HG03439 (cell line): Measurements from ENCODE around the gene SBNO2.
A peak's percentile ranks its signal among the peaks of the same experiment; 100 is the strongest.

ENCODE experiments used
- ATAC-seq: cut with Tn5 transposase; IDR thresholded peaks from one replicate; pipeline ENCODE4 v1.9.1; 2021; ENCODE audit warnings: mild to moderate bottlenecking, moderate library complexity; ENCODE audit not compliant: unreplicated experiment

The SBNO2 gene, protein sequence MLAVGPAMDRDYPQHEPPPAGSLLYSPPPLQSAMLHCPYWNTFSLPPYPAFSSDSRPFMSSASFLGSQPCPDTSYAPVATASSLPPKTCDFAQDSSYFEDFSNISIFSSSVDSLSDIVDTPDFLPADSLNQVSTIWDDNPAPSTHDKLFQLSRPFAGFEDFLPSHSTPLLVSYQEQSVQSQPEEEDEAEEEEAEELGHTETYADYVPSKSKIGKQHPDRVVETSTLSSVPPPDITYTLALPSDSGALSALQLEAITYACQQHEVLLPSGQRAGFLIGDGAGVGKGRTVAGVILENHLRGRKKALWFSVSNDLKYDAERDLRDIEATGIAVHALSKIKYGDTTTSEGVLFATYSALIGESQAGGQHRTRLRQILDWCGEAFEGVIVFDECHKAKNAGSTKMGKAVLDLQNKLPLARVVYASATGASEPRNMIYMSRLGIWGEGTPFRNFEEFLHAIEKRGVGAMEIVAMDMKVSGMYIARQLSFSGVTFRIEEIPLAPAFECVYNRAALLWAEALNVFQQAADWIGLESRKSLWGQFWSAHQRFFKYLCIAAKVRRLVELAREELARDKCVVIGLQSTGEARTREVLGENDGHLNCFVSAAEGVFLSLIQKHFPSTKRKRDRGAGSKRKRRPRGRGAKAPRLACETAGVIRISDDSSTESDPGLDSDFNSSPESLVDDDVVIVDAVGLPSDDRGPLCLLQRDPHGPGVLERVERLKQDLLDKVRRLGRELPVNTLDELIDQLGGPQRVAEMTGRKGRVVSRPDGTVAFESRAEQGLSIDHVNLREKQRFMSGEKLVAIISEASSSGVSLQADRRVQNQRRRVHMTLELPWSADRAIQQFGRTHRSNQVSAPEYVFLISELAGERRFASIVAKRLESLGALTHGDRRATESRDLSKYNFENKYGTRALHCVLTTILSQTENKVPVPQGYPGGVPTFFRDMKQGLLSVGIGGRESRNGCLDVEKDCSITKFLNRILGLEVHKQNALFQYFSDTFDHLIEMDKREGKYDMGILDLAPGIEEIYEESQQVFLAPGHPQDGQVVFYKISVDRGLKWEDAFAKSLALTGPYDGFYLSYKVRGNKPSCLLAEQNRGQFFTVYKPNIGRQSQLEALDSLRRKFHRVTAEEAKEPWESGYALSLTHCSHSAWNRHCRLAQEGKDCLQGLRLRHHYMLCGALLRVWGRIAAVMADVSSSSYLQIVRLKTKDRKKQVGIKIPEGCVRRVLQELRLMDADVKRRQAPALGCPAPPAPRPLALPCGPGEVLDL (N-terminal part only)

DNA sequence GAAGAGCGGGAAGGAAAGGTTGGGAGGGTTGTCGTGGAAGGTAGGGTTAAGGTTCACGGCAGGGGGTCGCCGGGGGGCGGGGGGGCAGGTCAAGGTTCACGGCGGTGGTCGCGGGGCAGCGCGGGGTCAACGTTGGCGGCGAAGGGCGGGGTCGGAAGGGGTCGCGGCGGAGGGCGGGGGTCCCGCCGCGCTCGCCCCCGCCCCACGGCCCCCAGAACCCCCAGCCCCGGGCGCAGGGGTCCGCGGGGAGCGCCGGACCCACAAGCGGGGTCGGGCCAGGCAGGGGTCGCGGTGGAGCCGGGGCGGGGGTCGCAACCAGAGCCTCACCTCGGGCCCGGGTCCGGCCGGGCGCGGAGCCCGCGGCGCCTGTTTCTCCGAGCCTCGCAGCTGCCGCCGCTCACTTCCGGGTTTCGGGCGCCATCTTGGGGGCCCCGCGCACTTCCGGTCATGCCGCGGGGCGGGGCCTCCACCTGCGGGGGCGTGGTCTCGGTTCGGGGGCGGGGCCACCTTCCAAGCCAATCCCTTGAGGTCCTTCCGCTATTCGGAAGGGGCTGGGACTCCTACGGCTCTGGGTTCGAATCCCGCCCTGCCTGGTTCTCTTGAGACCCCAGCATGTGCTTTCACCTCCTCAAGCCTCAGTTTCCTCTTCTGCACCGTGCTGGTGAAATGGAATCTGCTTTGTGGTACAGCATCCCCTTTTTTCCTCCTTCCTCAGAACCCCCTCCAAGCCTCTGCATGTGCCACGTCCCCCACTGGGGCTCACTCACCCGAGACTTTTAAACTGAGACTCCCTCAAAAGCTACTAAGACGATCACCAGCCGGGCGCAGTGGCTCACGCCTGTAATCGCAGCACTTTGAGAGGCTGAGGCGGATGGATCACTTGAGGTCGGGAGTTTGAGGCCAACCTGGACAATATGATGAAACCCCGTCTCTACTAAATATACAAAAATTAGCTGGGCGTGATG is at the start of gene SBNO2:
SBNO2 (minus strand) TSS at position 424 of the 965 bp plus-strand sequence. CDS start 19,992 bp downstream, outside the sequence.
- ATAC-seq = peak; percentile 62

DNA sequence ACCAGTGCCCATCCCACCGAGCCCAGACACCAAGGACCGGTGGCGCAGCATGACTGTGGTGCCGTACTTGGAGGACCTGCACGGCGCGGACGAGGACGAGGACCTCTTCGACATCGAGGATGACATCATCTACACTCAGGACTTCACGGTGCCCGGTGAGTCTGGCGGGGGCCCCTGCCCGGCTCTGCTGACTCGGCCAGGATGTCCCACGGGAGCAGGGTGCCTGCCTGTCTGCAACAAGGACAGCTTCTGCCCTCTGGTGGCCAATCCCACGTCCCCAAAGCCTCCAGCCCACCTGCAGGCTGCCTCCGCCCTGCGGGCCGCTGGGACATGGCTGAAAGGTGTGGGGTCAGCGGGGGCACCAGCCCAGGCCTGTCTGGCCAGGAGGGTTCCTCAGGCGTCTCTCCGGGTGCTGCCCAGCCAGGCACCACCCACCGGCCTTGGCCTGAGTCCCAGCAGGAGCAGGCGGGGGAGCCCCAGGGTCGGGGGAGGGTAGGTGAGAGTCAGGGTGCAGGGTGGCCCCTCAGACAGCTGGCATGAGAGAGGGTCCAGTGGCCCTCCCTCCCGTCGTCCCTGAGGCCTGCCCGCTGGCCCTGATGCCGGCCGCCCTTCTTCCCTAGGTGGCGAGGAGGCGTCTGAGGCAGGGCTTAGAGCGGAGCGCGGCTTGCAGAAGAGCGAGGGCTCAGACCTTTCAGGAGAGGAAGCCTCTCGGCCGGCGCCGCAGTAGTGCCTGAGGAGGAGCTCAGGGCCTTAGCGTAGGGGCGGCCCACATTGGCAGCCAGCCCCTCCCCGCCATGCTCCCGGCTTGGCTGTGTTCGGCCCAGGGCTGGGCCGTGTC is 49.2 kb upstream of the SBNO2 start:
- no peak for ATAC-seq

DNA sequence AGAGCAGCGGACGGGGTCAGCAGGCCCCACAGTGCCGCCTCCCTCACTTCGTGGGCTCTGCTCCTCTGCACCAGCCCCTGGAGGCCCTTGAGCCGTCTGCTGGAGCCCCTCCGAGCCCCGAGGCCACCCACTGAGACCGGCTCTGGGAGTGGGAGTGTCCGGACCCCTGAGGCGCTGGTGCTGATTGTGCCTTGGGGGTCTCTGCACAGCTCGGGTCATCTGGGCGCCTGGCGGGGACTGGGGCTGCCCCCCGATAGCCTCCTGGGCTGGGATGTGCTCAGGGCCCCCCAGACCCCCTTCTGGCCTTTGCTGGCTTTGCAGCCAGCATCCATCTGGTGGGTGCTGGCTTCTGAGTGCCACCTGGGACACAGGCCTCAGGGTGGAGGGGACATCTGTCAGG is 48.3 kb upstream of the SBNO2 start:
- ATAC-seq = no peak

DNA sequence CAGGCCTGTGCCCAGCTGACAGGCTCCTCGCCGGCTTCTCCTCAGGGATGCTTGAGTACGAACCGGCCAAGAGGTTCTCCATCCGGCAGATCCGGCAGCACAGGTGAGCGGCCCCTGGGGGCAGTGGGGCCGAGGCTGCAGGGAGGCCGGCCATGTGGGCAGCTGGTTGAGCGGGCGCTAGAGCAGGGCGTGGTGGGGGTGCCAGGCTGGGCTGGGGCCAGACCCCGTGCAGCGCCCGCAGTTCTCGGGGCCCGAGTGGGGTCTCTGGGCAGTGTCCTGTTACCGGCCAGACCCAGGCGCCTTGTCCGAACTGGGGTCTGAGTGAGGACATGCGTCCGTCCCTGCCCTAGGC is 47.8 kb upstream of the SBNO2 start:
- no peak for ATAC-seq

DNA sequence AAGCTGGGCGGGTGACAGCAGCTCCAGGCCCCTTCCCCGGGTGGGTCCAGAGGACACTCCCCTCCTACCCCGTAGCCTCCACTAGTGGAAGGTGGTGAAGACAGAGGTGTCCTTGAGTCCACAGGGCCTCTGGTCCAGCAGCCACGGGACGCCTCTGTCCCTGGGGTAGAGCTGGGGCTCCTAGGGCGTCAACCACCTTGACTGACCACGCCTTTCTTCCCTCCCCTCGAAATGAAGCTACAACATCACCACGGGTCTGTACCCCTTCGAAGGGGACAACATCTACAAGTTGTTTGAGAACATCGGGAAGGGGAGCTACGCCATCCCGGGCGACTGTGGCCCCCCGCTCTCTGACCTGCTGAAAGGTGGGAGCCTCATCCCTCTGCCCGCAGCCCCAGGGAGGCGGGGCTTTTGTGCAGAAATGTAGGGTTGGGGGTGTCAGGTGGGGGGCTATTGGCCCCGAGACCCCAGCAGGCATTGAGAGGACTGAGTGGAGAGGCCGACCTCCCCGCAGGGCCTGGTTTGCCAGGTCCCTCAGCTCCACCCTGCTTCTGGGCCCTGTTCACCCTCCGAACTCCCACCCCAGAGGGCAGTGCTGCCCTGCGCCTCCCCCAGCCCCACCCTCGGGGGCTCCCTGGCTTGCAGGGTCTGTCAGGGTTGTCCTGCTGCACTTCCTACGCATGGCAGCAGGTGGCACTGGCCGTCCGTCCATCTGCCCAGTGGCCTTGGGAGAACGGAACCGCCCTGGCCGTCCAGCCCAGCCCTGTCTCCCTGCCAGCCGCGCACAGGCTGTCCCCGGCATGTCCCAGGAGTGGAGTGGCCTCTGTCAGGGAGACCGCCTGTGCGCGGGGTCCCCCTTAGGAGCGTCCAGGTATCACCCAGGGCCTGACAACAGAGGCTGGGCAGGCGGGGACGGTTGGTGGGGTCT is 47.2 kb upstream of the SBNO2 start:
- ATAC-seq = no peak

DNA sequence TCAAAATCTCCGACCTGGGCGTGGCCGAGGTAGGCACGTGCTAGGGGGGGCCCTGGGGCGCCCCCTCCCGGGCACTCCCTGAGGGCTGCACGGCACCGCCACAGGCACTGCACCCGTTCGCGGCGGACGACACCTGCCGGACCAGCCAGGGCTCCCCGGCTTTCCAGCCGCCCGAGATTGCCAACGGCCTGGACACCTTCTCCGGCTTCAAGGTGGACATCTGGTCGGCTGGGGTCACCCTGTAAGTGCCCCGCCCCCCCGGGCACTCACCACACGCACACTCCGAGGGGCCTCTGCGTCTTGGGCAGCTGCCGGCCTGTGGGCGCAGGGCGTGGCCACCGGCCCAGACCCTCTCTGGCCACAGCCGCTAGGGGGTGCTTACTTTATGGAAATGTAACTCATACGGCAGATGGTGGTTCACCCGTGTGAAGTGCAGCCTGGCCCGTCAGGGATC is 46.4 kb upstream of the SBNO2 start:
- no peak for ATAC-seq

DNA sequence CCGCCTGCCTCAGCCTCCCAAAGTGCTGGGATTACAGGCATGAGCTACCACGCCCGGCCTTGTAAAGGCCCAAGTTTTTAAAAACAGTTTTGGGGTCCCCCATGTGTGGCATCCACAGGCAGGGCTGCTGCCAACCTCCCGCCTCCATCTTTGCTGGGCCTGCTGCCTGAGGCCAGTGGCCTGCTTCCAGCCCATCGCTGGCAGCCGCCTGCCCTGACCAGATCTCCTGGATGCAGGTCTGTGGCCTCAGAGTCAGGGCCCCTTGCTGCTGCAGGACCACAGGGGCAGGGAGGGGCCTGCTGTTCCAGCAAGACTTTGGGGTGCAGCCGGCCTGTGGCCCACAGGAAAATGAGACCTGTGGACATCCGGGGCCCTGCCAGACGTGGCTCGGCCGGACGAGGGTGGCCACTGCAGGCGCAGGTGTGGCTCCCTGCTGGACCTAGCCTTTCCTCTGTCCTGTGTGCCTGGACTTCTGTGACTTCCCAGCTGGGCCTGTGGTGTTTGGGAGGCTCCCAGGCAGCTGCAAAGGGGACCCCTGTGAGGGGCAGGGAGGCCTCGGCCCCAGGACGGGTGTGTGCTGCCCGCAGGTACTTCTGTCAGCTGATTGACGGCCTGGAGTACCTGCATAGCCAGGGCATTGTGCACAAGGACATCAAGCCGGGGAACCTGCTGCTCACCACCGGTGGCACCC is 45.9 kb upstream of the SBNO2 start:
- no peak for ATAC-seq

DNA sequence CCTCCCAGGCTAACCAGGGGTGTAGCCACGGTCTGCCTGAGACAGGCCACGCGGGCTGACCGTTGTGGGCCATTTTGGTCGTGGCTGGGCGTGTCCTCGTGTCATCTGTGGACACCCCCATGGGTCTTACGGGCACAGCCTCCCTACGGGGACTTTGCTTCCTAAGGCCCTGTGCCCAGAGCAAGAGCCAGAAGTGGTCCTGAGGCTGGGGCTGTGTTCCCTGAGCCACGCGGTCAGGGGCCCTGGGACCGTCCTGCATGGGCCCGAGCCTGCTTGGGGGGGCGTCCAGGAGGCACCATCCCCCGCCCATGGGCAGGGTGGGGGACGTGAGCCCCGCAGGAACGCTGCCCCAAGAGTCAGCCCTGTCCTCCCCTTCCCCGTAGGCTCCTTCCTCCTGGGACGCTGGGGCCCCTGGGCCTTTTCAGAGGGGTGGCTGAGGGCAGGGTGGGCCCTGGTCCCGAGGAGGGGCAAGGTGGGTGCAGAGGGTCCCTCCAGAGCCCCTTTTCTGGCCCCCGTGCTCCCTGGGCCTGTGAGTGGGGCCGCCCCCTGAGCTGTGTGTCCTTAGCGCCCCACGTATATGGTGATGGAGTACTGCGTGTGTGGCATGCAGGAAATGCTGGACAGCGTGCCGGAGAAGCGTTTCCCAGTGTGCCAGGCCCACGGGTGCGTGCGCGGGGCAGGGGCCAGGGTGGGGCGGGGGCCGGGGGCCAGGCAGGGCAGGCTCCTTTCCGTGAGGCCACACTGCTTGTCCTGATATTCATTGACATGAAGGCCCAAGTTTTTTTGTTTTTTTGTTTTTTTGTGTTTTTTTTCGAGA is 44.9 kb upstream of the SBNO2 start:
- ATAC-seq = no peak

DNA sequence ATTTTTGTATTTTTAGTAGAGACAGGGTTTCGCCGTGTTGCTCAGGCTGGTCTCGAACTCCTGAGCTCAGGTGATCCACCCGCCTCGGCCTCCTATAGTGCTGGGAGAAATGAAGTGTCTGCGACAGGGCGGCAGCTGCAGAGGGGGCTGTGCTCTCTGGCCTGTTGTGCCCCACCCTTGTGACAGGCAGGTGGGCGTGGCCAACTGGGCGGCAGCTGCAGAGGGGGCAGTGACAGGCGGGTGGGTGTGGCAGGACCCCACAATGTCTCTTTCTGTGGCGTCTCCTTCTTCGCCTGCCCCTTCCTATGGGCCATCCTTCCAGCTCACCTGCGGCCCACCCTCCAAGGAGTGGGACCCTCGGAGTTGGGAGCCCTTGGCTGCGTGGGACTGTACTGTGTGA is 43.3 kb upstream of the SBNO2 start:
- no peak for ATAC-seq

DNA sequence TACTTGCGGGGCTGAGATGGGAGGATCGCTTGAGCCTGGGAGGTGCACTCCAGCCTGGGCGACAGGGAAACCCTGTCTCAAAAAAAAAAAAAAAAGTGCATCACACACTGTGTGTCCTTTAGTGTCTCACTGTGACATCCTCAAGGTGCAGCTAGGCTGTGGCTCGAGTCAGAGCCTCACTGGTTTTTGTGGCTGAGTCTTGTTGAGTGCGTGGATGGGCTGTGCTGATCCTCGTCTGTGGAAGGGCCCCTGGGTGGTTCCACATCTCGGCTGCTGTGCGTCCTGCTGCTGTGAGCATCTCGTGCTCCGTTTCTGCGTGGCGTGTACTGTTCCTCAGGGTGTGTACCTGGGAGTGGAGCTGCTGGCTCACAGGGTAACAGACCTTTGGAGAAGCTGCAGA is 42.7 kb upstream of the SBNO2 start:
- no peak for ATAC-seq

DNA sequence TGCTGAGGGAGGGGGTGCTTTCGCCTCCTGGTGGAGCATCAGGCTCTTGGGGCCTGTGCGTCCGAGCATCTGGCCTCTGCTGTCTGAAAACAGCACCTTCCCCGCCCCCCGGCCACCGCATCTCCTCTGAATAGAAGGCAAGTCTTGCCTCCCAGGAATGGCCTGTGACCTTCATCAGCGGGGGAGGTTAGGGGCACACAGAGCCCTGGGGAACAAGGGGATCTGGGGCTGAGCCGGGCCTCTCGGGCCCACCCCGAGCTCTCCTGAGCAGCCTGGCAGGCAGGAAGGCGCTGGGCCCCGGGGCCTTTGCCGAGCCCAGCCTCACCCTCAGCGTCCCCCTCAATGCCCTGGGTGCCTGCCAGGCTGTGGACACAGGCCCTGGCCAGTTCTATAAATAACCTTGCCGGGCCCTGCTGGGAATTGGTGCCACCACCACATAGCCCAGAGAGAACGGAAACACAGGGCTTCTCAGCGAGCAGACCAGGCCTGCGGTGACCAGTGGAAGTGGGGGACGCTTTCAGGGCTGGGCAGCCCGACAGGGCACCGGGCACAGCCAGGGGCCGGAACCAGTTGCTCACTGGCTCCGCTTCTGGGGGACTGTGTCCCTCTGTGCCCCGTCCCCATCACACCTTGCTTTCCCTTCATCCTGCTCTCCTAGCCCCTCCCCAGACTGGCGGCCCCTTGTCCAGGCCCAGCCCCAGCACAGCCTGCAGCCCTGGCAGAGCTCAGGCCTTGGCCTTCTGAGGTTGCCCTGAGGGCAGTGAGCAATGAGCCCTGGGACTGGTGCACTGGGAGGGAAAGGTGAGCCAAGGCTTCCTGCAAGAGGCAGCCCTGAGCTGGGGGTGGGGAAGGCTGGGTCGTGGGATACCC is 41.0 kb upstream of the SBNO2 start:
- ATAC-seq = no peak

DNA sequence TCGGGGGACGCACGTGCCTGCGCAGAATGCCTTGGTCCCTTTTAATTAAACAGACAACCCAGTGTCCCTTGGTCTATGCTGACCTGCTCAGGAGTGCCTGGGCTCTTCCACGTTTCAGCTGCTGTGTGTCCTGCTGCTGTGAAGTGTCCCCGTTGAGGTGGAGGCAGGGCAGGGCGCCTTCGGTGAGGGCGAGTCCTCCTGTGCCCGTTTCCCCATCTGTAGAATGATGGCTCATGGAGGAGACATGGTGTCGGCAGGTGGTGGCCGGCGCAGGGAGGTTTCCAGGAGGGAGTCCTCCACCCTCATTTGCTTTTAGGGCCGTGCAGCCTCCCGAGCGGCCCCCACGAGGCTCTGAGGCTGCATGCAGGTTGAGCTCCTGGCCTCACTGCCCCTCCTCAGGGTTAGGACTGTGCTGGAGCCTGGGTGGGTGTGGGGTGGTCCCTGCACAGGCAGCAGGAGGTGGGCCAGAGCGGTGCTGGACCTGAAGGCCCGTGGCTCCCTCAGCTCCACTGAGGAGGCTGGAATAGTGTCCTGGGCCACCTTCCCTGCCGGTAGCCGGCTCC is 40.3 kb upstream of the SBNO2 start:
- ATAC-seq = no peak

DNA sequence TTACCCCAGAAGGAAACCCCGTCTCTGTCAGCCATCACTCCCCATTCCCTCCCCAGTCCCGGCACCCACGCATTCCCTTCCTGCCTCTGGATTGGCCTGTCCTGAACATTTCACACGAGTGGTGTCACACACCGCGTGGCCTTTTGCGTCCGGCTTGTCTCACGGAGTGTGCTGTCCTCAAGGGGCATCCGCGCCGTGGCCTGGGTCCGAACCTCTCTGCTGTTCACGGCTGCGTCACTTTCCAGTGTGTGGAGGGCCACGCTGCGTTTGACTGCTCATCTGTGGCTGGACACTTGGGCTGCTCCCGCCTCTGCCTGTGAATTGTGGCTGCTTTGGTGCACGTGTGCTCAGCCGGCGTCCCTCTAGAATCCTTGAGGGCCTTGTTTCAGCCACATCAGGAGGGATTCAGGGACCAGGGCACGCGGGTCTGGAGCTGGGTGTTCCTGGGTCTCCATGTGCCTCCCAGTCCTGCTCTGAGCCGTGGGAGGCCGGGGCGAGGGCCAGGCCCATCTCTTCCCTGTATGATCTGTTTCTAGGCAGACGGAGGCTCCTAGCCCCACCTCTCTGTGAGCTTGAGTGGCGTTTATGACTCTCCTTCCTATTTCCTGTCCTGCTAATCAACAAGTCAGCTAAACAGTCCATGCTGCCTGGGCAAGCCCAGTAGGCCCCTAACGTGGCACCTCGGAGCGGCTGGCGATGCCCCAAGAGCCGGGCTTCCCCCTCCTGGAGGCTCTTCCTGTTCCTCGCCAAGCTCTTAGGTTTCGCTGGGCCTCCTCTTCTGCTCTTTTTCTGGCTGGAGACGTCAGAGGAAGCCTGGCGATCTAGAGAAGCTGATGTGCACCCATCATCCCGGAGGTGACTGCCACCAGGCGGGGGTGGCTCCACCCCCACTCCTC is 39.6 kb upstream of the SBNO2 start:
- no peak for ATAC-seq

DNA sequence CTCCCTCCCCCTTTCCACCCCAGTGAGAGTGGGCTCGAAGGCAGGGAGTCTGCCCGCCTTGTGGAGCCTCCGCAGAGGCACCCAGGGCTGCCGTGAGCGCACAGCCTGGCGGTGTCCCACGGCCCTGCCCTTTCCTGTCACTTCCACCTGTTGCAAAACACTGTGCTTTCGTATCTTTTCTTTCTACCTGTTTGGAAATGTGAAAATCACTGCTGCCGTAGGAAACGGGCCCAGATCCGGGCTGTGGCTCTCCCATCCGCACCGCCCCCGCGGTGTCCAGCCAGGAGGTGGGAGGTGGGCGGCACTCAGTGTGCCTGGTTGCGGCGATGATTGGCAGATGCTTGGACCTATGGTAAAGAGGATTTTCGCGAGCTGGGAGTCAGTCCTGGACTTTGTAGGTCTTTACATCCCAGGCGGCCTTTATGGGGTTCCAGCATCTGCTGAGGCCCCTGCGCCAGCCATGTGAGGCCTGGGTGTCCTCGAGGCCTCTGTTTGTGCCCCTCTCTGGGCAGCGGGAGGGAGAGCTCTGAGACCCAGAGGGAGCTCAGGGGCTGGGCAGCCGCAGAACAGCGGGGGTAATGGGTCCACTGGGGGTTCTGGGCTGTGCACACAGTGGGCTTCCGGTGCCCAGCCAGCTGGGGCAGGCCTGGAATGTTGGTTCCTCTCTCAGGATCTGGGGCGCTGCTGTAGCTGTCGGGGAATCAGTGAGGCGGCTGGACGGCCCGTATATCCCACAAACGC is 37.6 kb upstream of the SBNO2 start:
- no peak for ATAC-seq
